Neural cell (in vitro differentiated cells): ENCODE results near the gene IL6ST. TPM values are rescaled to one million over a fixed set of nuclear protein-coding genes. Genes with fewer than 3 reads are reported as not detected.

Source experiments
- H2AFZ ChIP-seq: fragments of 200-600, 300-800 bp; sonication (generic), shearing (Covaris generic); 2 replicates; pipeline ENCODE4 v1.6.0; 2014; ENCODE audit warnings: low read depth, mild to moderate bottlenecking, antibody characterized with exemption, low read length, moderate library complexity
- H3F3A ChIP-seq: fragments of 200-600 bp; shearing (Covaris generic); 2 replicates; pipeline ENCODE4 v1.6.1; 2016; ENCODE audit warnings: mild to moderate bottlenecking, moderate library complexity, mixed read lengths, antibody characterized with exemption, low read length; ENCODE audit not compliant: insufficient read depth, poor library complexity, severe bottlenecking
- H3K27ac ChIP-seq: fragments of 200-600, 300-800 bp; sonication (generic), shearing (Covaris generic); 2 replicates; pipeline ENCODE4 v1.5.1; 2014; ENCODE audit warnings: mild to moderate bottlenecking, low read length, moderate library complexity
- H3K27me3 ChIP-seq: fragments of 300-800, 200-600 bp; sonication (generic), shearing (Covaris generic); 2 replicates; pipeline ENCODE4 v1.6.0; 2014; ENCODE audit warnings: mild to moderate bottlenecking, low read depth, low read length, moderate library complexity; ENCODE audit not compliant: insufficient read depth
- H3K36me3 ChIP-seq: fragments of 300-800, 200-600 bp; sonication (generic), shearing (Covaris generic); 2 replicates; pipeline ENCODE4 v1.5.1; 2014; ENCODE audit warnings: mild to moderate bottlenecking, antibody characterized with exemption, low read length, moderate library complexity; ENCODE audit not compliant: insufficient read depth
- H3K4me2 ChIP-seq: fragments of 300-800, 200-600 bp; sonication (generic), shearing (Covaris generic); 2 replicates; pipeline ENCODE4 v1.6.0; 2014; ENCODE audit warnings: mild to moderate bottlenecking, low read length
- H3K4me3 ChIP-seq: fragments of 300-800, 200-600 bp; sonication (generic), shearing (Covaris generic); 2 replicates; pipeline ENCODE4 v1.5.1; 2014; ENCODE audit warnings: mild to moderate bottlenecking, low read length, moderate library complexity
- H3K79me2 ChIP-seq: fragments of 200-600 bp; shearing (Covaris generic); replicated peaks from 2 replicates; pipeline ENCODE4 v1.6.0; 2014; ENCODE audit warnings: mild to moderate bottlenecking, low read length, moderate library complexity; ENCODE audit not compliant: insufficient read depth
- H3K9ac ChIP-seq: fragments of 300-800, 200-600 bp; sonication (generic), shearing (Covaris generic); 2 replicates; pipeline ENCODE4 v1.6.1; 2016; ENCODE audit warnings: mild to moderate bottlenecking, low read length, mixed read lengths
- H3K9me2 ChIP-seq: fragments of 200-600 bp; shearing (Covaris generic); 2 replicates; pipeline ENCODE4 v1.6.1; 2016; ENCODE audit warnings: mild to moderate bottlenecking, low read length, mixed read lengths; ENCODE audit not compliant: insufficient read depth
- H3K9me3 ChIP-seq: fragments of 200-600, 300-800 bp; sonication (generic), shearing (Covaris generic); 2 replicates; pipeline ENCODE4 v1.6.1; 2016; ENCODE audit warnings: mild to moderate bottlenecking, mixed run types, low read length, moderate library complexity, mixed read lengths
- H4K20me1 ChIP-seq: fragments of 200-600 bp; shearing (Covaris generic); 2 replicates; pipeline ENCODE4 v1.6.1; 2016; ENCODE audit warnings: mild to moderate bottlenecking, mixed run types; ENCODE audit not compliant: insufficient read depth
- CTCF ChIP-seq: fragments of 450-650 bp; IDR thresholded peaks from 2 replicates; pipeline ENCODE4 v1.5.1; 2014; ENCODE audit warnings: antibody characterized with exemption, mild to moderate bottlenecking, moderate library complexity; ENCODE audit not compliant: poor library complexity, severe bottlenecking
- EP300 ChIP-seq: fragments of 450-650 bp; conservative IDR thresholded peaks from 2 replicates; pipeline ENCODE4 v1.6.1; 2014; ENCODE audit warnings: antibody characterized with exemption, mild to moderate bottlenecking, moderate library complexity; ENCODE audit not compliant: poor library complexity, severe bottlenecking
- EZH2 ChIP-seq: fragments of 200-600, 300-800 bp; shearing (Covaris generic), sonication (generic); IDR thresholded peaks from 2 replicates; pipeline ENCODE4 v1.6.1; 2014; ENCODE audit warnings: antibody characterized with exemption, low read length, borderline replicate concordance, mild to moderate bottlenecking; ENCODE audit not compliant: insufficient read depth, poor library complexity, severe bottlenecking
- MXI1 ChIP-seq: fragments of 450-650 bp; conservative IDR thresholded peaks from 2 replicates; pipeline ENCODE4 v1.6.1; 2014; ENCODE audit warnings: antibody characterized with exemption, mild to moderate bottlenecking; ENCODE audit not compliant: poor library complexity, severe bottlenecking
- POLR2AphosphoS5 ChIP-seq: IDR thresholded peaks from 2 replicates; pipeline ENCODE4 v1.6.1; 2012
- RAD21 ChIP-seq: fragments of 450-650 bp; conservative IDR thresholded peaks from 2 replicates; pipeline ENCODE4 v1.6.1; 2014; ENCODE audit warnings: antibody characterized with exemption, mild to moderate bottlenecking, moderate library complexity
- REST ChIP-seq: IDR thresholded peaks from 2 replicates; pipeline ENCODE4 v1.6.1; 2012; ENCODE audit warnings: borderline replicate concordance
- SMC3 ChIP-seq: fragments of 450-650 bp; conservative IDR thresholded peaks from 2 replicates; pipeline ENCODE4 v1.6.1; 2014; ENCODE audit warnings: antibody characterized with exemption, mild to moderate bottlenecking, moderate library complexity; ENCODE audit not compliant: poor library complexity
- TAF1 ChIP-seq: IDR thresholded peaks from 2 replicates; pipeline ENCODE4 v1.6.1; 2012; ENCODE audit warnings: low read depth
- polyA plus RNA-seq: library from polyadenylated mRNA; depleted of rRNA; stranded (reverse); fragments of >200 nt; gene quantifications from 2 replicates; pipeline ENCODE4 v1.2.3, GENCODE V29; 2014

Gene IL6ST
- polyA plus RNA-seq, 1 donor from 2014 or later = 19.7 TPM

DNA sequence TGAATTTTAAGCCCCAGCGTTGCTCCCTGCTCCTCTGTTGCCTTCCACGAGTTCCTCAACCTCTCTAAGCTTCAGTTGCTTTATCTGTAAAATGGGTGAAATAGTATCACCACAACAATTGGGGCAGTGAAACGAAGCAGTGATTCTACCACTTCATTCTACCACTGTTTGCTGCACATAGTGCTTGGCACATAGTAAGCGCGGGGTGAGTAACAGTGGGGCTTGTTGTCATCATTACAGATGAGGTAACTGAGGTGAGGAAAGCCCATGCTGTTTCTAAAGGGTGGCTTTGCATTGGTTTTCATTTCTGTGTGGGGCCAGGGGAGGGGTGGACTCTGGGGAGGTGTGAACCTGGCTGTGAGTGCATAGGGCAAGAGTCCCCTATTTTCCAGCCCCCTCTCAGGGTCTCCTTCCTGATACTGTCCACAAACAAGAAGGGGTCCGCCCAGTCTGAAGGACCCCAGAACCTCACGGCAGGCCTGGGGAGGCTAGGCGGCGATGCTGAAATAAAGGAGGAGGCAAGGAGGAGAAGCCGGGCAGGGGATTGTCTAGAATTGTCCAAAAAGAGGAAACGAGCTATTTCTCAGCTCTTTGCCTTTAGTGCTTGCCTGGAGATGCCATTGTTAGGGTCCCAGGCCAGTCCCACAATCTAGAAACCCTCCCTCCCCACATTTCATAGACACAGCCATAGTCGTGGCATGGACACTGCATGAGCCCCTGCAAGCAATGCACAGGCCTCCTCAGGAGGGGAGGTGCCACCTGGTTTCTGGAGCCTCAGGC, 65.6 kb downstream of the IL6ST start:
- H3K79me2 ChIP-seq = no peaks in the 10 kb centered on the region
- H3K9ac ChIP-seq = no peak overlapping the region
- H3F3A ChIP-seq = no peaks in the 10 kb centered on the region
- no peak overlapping the region for H3K4me3 ChIP-seq
- H3K4me2 ChIP-seq = no peak overlapping the region
- H3K27me3 ChIP-seq = no peaks in the 10 kb centered on the region
- no peaks in the 10 kb centered on the region for H3K36me3 ChIP-seq
- TF ChIP-seq EP300 (no peak), TAF1 (no peak), MXI1 (no peak), RAD21 (no peak), CTCF (no peak), POLR2AphosphoS5 (no peak), REST (no peak), EZH2 (no peak)
- H3K9me2 ChIP-seq = no peaks in the 10 kb centered on the region
- H3K27ac ChIP-seq = no peak overlapping the region
- H4K20me1 ChIP-seq = no peaks in the 10 kb centered on the region
- H3K9me3 ChIP-seq = no peaks in the 10 kb centered on the region
- no peak overlapping the region for H2AFZ ChIP-seq

- no peak overlapping the region for H3K27ac ChIP-seq
- no peaks in the 10 kb centered on the region for H3K36me3 ChIP-seq
- TF ChIP-seq MXI1 = no peak
- TF ChIP-seq EP300 = no peak
- TF ChIP-seq CTCF = no peak
- no peak for TF ChIP-seq TAF1
- no peak for TF ChIP-seq SMC3
- TF ChIP-seq REST = no peak
- no peak for TF ChIP-seq EZH2
- TF ChIP-seq RAD21 = no peak
- no peaks in the 10 kb centered on the region for H4K20me1 ChIP-seq
- no peak overlapping the region for H3K9ac ChIP-seq
- no peaks in the 10 kb centered on the region for H3K9me2 ChIP-seq
- H3K27me3 ChIP-seq = no peaks in the 10 kb centered on the region
- H3K4me2 ChIP-seq = no peak overlapping the region
- H3K4me3 ChIP-seq = no peak overlapping the region
- H2AFZ ChIP-seq = no peak overlapping the region
- H3K79me2 ChIP-seq = no peaks in the 10 kb centered on the region
- H3K9me3 ChIP-seq = no peaks in the 10 kb centered on the region
- H3F3A ChIP-seq = no peaks in the 10 kb centered on the region
These were observed 66.7 kb downstream of the IL6ST start for GRCh38 chr5:55927861-55928655.
